Measurements from ENCODE around the gene SLC22A25. TPM values are rescaled to one million over a fixed set of nuclear protein-coding genes. Genes with fewer than 3 reads are reported as not detected.
"Not testable (repeated sequence)": the region's sequence is repeated elsewhere in the genome, so short reads cannot be mapped to it uniquely, and the experiment has no call there.

Gene SLC22A25
- total RNA-seq, 1 donor from 2014 or later = not detected

DNA sequence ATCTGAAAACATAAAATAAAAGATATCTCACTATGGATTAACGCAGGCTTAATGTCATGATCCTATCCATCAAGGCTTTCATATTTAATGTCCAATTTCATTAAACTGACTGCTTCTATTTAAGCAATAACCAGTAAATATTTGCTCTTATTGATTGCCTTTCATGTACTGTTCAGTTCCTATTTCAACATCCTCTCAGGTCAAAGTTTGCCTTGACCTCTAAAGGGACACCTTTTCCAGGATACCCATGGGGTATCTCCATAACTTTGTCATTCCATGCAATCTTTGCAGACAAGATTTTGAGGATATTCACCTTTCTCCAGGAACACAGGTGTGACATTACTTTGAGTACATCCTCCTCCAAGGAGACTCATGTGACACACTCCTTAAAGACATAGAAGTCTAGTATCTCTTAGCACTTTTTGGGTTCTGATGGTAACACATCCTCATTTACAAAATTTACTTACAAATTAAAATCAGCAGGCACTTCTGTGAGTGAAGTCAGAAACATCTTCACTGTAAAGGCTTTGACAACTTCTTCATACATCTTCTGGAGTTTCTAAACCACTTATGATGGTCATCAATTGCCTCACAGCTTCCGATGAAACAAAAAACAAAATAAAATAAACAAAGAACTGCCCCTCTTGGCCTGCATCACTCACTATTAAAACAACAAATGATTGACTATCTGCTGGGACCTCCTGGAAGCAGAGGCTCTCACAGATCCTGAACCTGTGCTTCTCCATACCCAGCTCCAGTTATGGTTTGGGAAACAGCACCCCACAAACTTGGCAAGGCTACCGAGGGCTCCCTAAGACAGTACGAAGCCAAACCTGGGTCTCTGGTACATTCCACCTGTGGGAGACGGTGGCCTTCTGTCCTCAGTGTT is 7.0 kb upstream of the SLC22A25 start:
- H3K9me3 ChIP-seq = no peaks in the 10 kb centered on the region
- no peak overlapping the region for H3K4me3 ChIP-seq
- no peaks in the 10 kb centered on the region for H3K4me1 ChIP-seq
- TF ChIP-seq, protein P1, sequence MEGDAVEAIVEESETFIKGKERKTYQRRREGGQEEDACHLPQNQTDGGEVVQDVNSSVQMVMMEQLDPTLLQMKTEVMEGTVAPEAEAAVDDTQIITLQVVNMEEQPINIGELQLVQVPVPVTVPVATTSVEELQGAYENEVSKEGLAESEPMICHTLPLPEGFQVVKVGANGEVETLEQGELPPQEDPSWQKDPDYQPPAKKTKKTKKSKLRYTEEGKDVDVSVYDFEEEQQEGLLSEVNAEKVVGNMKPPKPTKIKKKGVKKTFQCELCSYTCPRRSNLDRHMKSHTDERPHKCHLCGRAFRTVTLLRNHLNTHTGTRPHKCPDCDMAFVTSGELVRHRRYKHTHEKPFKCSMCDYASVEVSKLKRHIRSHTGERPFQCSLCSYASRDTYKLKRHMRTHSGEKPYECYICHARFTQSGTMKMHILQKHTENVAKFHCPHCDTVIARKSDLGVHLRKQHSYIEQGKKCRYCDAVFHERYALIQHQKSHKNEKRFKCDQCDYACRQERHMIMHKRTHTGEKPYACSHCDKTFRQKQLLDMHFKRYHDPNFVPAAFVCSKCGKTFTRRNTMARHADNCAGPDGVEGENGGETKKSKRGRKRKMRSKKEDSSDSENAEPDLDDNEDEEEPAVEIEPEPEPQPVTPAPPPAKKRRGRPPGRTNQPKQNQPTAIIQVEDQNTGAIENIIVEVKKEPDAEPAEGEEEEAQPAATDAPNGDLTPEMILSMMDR (IDR thresholded peaks at IDR 0.05) = no peak
- H3K36me3 ChIP-seq = no peaks in the 10 kb centered on the region
- no peaks in the 10 kb centered on the region for H3K27me3 ChIP-seq (ENCODE audit: low read depth)
- ATAC-seq (no peak), DNase-seq (no peak)
- H3K27ac ChIP-seq = no peak overlapping the region
- intact Hi-C loops (cut with DNase I) = no loop called here

DNA sequence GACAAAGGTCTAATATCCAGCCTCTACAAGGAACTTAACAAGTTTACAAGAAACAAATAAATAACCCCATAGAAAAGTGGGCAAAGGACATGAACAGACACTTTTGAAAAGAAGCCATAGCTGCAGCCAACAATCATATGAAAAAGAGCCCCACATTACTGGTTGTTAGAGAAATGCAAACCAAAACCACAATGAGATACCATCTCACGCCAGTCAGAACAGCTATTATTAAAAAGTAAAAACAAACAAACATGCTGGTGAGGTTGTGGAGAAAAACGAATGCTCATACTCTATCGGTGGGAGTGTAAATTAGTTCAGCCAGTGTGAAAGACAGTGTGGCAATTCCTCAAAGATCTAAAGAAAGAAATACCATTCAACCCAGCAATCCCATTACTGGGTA is 5.6 kb upstream of the SLC22A25 start:
- Histone ChIP-seq H3K27ac (no peak overlapping the region), H3K4me3 (no peak overlapping the region), H3K4me1 (no peaks in the 10 kb centered on the region), H3K36me3 (no peaks in the 10 kb centered on the region), H3K9me3 (no peaks in the 10 kb centered on the region), H3K27me3 (ENCODE audit: low read depth) (no peaks in the 10 kb centered on the region)
- ATAC-seq (no peak), DNase-seq (no peak)
- intact Hi-C loops (cut with DNase I) = no loop called here
- TF ChIP-seq, protein P1 (IDR thresholded peaks at IDR 0.05) = no peak

DNA sequence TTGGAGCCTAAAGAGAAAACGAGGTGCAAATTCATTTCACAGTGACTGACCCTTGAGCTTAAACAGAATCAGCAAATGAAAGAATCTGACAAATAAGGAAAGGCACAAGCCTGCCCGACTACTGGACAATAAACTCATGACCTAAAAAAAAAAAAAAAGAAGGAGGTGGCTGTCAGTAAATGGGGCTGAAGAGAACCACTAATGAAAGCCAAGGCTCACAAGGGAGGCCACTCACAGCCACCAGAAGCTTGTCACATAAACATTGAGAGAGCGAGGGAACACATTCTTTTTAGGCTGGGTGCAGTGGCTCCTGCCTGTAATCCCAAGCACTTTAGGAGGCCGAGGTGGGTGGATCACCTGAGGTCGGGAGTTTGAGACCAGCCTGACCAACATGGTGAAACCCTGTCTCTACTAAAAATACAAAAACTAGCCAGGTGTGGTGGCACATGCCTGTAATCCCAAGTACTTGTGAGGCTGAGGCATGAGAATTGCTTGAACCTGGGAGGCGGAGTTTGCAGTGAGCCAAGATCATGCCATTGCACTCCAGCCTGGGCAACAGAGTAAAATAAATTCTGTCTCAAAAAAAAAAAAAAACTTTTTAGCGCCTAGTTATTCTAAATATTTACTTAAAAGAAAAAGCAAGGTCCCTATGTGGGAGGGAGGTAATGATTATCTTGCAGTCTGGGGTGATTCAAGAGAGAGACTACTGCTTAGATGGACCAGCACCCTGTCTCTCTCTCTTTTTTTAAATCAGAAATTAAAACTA is 4.0 kb upstream of the SLC22A25 start:
- ATAC-seq; intact Hi-C loops (cut with DNase I); H3K9me3 ChIP-seq; H3K4me1 ChIP-seq; H3K4me3 ChIP-seq; H3K36me3 ChIP-seq; DNase-seq; H3K27me3 ChIP-seq (ENCODE audit: low read depth); H3K27ac ChIP-seq: not testable (repeated sequence)

GRCh38 chr11:63246045-63246444 is 2.6 kb upstream of the SLC22A25 start:
- DNase-seq (no peak), ATAC-seq (no peak)
- no peaks in the 10 kb centered on the region for H3K9me3 ChIP-seq
- no peak overlapping the region for H3K4me3 ChIP-seq
- no peak overlapping the region for H3K27ac ChIP-seq
- intact Hi-C loops (cut with DNase I) = no loop called here
- TF ChIP-seq, protein P1 (IDR thresholded peaks at IDR 0.05) = no peak
- H3K36me3 ChIP-seq = no peaks in the 10 kb centered on the region
- H3K27me3 ChIP-seq (ENCODE audit: low read depth) = no peaks in the 10 kb centered on the region
- H3K4me1 ChIP-seq = no peaks in the 10 kb centered on the region

DNA sequence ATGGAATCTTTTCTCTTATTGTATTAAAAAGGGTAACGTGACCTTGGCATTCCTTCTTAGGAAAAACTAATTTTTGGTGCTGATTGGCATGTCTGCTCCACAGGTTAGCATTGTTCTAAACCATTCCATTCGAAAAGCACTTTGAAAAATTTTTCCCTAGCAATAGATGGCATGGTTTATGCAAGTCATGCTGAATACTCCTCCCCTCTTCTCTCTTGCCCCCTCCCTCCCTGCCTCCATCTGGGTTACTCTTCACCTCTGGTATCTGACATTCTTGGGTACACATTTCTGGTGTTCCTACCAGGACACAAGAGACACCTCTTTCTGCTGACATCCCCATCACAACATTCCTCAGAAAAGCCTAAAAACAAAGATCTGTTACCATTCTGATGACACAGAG is 1.5 kb upstream of the SLC22A25 start:
- Histone ChIP-seq H3K4me1 (no peaks in the 10 kb centered on the region), H3K36me3 (no peaks in the 10 kb centered on the region), H3K27me3 (ENCODE audit: low read depth) (no peaks in the 10 kb centered on the region), H3K9me3 (no peaks in the 10 kb centered on the region), H3K27ac (no peak overlapping the region), H3K4me3 (no peak overlapping the region)
- intact Hi-C loops (cut with DNase I) = no loop called here
- ATAC-seq (no peak), DNase-seq (no peak)
- TF ChIP-seq, protein P1 (IDR thresholded peaks at IDR 0.05) = no peak
